NCI-H2107 treated with DMSO at 0.1 percent for 48 hours (cell line): Measurements from ENCODE around the gene POMT2.

Source experiments
- DNase-seq: peaks from one replicate; lab custom pipeline; 2025; ENCODE audit not compliant: unreplicated experiment; lab: John Stamatoyannopoulos, UW

The POMT2 gene

GRCh38 chr14:77268989-77269600 is 51.6 kb downstream of the POMT2 start:
- peak; percentile 37 for DNase-seq

- no peak for DNase-seq
Observed at GRCh38 chr14:77267937-77268699, 52.6 kb downstream of the POMT2 start.

- DNase-seq = no peak
Observed at GRCh38 chr14:77266336-77266735, 54.3 kb downstream of the POMT2 start.

- no peak for DNase-seq
Observed at GRCh38 chr14:77265561-77266335, 54.9 kb downstream of the POMT2 start.

GRCh38 chr14:77265187-77265515 is 55.5 kb downstream of the POMT2 start:
- no peak for DNase-seq

GRCh38 chr14:77264466-77265186 is 56.1 kb downstream of the POMT2 start:
- DNase-seq = no peak

GRCh38 chr14:77260631-77261030 is 60.1 kb downstream of the POMT2 start:
- no peak for DNase-seq

GRCh38 chr14:77260199-77260598 is 60.5 kb downstream of the POMT2 start:
- DNase-seq = no peak

GRCh38 chr14:77259025-77259715 is 61.5 kb downstream of the POMT2 start:
- no peak for DNase-seq

- DNase-seq = no peak
Observed at GRCh38 chr14:77258566-77258965, 62.1 kb downstream of the POMT2 start.

GRCh38 chr14:77257700-77258099 is 63.0 kb downstream of the POMT2 start:
- DNase-seq = no peak

GRCh38 chr14:77256694-77257093 is 64.0 kb downstream of the POMT2 start:
- DNase-seq = no peak

- DNase-seq = no peak
Observed at GRCh38 chr14:77253333-77254190, 67.1 kb downstream of the POMT2 start.

GRCh38 chr14:77251870-77252269 is 68.8 kb downstream of the POMT2 start:
- no peak for DNase-seq

- DNase-seq = no peak
Observed at GRCh38 chr14:77250927-77251326, 69.8 kb downstream of the POMT2 start.

- DNase-seq = no peak
Observed at GRCh38 chr14:77249286-77249685, 71.4 kb downstream of the POMT2 start.

GRCh38 chr14:77248666-77249065 is 72.0 kb downstream of the POMT2 start:
- no peak for DNase-seq

- no peak for DNase-seq
Observed at GRCh38 chr14:77246784-77247183, 73.9 kb downstream of the POMT2 start.

- no peak for DNase-seq
Observed at GRCh38 chr14:77245820-77246219, 74.9 kb downstream of the POMT2 start.

- no peak for DNase-seq
Observed at GRCh38 chr14:77243853-77244252, 76.8 kb downstream of the POMT2 start.
